Right atrium auricular region (tissue), 2 donors: ENCODE measurements around the gene RUVBL1. TPM values are rescaled to one million over a fixed set of nuclear protein-coding genes. Genes with fewer than 3 reads are reported as not detected.

Source experiments
- DNase-seq: peaks from one replicate; pipeline ENCODE4 v3.0.0-alpha.2; 2019; ENCODE audit warnings: low spot score
- H3K27ac ChIP-seq, 2 donors: fragments of 200-600 bp; sonication (generic); 1 replicate in 1 of 2; 2 replicates in 1 of 2; pipeline ENCODE4 v1.5.1; 2016 to 2019
- H3K27me3 ChIP-seq, 2 donors: fragments of 200-600 bp; sonication (generic); one replicate each; pipeline versions ENCODE4 v1.5.1 to v1.6.0; 2017 to 2019
- H3K36me3 ChIP-seq: fragments of 200-600 bp; sonication (generic); one replicate; pipeline ENCODE4 v1.5.1; 2016
- H3K4me1 ChIP-seq, 2 donors: fragments of 200-600 bp; sonication (generic); one replicate each; pipeline versions ENCODE4 v1.5.1 to v1.6.0; 2017 to 2019
- H3K4me3 ChIP-seq, 2 donors: fragments of 200-600 bp; sonication (generic); 1 replicate in 1 of 2; 2 replicates in 1 of 2; pipeline ENCODE4 v1.5.1; 2017 to 2019; ENCODE audit warnings: mild to moderate bottlenecking in 1 of 2, moderate library complexity in 1 of 2
- H3K9me3 ChIP-seq, 2 donors: fragments of 200-600 bp; sonication (generic); one replicate each; pipeline ENCODE4 v1.5.1; 2019
- total RNA-seq, 2 donors: library from RNA; depleted of rRNA; stranded (reverse); fragments of >200 nt; gene quantifications; one replicate each; pipeline ENCODE4 v1.1.0, GENCODE V29; 2016
- TF ChIP-seq, protein P1 (sequence below), 2 donors: fragments of 200-600 bp; sonication (generic); IDR thresholded peaks; one replicate each; pipeline ENCODE4 v1.5.1; 2019; ENCODE audit warnings: antibody characterized with exemption in 2 of 2

RUVBL1 gene
- total RNA-seq, 2 donors from 2014 or later = 20.9 to 31.0 TPM

DNA sequence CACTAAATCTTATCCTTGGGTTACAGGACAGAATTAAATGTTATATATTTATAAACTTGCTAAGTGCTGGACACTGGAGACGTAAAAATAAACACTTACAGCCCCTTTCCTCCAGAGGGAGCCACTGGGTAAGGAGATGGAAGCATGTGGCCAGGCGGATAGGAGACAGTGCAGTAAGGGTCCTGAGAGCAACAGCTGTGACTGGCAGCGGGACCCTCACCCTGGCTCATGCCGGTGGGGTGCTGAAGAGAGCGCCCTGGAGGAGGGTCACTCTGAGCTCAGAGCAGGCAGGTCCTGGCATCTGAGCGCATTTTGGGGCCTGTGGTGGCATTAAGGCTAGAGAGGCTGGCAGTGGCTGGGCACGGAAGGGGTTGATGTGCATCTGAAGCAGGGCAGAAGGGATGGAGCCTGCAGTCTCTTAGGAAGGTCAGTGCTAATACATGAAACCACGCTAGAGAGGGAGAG, 55.4 kb downstream of the RUVBL1 start:
- Histone ChIP-seq H3K27ac (no peak overlapping the region), H3K9me3 (no peaks in the 10 kb centered on the region), H3K27me3 (no peaks in the 10 kb centered on the region), H3K4me1 (no peaks in the 10 kb centered on the region), H3K4me3 (no peak overlapping the region), H3K36me3 (peaks cover 100% of the 10 kb centered on the region)
- TF ChIP-seq, protein P1, sequence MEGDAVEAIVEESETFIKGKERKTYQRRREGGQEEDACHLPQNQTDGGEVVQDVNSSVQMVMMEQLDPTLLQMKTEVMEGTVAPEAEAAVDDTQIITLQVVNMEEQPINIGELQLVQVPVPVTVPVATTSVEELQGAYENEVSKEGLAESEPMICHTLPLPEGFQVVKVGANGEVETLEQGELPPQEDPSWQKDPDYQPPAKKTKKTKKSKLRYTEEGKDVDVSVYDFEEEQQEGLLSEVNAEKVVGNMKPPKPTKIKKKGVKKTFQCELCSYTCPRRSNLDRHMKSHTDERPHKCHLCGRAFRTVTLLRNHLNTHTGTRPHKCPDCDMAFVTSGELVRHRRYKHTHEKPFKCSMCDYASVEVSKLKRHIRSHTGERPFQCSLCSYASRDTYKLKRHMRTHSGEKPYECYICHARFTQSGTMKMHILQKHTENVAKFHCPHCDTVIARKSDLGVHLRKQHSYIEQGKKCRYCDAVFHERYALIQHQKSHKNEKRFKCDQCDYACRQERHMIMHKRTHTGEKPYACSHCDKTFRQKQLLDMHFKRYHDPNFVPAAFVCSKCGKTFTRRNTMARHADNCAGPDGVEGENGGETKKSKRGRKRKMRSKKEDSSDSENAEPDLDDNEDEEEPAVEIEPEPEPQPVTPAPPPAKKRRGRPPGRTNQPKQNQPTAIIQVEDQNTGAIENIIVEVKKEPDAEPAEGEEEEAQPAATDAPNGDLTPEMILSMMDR (IDR thresholded peaks at IDR 0.05) = peak; percentile 24 to 61
- DNase-seq = no peak

DNA sequence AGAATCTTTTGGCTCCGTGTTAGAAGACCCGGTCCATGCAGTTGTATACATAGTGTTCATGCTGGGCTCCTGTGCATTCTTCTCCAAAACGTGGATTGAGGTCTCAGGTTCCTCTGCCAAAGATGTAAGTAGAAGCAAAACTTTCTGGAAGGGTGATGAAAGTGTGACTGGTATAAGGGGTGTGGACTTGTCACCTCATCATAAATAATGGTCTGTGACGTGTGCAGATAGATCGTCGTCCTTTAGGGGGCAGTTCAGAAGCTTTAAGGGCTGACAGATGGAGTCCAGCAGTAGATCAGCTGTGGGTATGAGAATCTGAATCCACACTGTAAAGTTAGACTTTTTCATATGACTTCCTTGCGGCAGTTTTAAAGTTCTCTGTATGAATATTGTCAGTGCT, 56.1 kb downstream of the RUVBL1 start:
- Histone ChIP-seq H3K4me1 (no peaks in the 10 kb centered on the region), H3K4me3 (no peak overlapping the region), H3K9me3 (no peaks in the 10 kb centered on the region), H3K27me3 (no peaks in the 10 kb centered on the region), H3K36me3 (peaks cover 100% of the 10 kb centered on the region), H3K27ac (no peak overlapping the region)
- TF ChIP-seq, protein P1 (IDR thresholded peaks at IDR 0.05) = no peak
- no peak for DNase-seq

DNA sequence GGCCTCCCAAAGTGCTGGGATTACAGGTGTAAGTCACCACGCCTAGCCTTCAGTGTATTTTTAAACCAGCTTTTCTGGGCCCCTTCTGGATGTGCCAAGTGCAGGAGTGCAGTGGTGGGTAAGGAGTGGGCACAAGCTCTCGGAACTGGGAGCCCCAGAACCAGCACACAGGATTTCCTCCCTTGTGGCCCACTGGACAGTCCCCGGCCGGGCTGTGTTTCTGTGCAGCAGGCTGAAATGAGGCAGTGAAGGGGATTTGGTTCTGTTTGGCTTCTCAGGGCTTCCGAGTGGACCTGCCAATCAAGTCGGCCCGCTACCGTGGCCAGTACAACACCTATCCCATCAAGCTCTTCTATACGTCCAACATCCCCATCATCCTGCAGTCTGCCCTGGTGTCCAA, 56.9 kb downstream of the RUVBL1 start:
- Histone ChIP-seq H3K36me3 (peaks cover 100% of the 10 kb centered on the region), H3K27ac (no peak overlapping the region), H3K4me1 (no peaks in the 10 kb centered on the region), H3K27me3 (no peaks in the 10 kb centered on the region), H3K4me3 (no peak overlapping the region), H3K9me3 (no peaks in the 10 kb centered on the region)
- TF ChIP-seq, protein P1 (IDR thresholded peaks at IDR 0.05) = no peak
- no peak for DNase-seq

DNA sequence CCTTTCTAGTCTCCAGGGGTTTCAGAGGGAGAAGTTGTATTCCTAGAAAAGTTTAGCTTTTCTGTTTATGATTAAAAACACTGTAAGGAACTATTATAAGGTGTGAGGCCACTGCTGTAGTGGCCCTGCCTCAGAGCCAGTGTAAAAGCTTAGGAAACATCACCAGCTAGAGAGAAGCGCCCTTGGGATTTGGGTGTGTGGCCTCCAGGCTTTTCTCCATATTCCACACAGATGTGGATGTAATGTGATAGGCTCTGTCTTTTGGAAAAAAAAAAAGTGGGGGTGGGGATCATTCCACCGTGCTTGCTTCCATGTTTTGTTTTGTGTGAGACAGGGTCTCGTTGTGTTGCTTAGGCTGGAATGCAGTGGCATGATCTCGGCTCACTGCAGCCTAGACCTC, 57.5 kb downstream of the RUVBL1 start:
- Histone ChIP-seq H3K4me3 (no peak overlapping the region), H3K4me1 (no peaks in the 10 kb centered on the region), H3K27ac (no peak overlapping the region), H3K36me3 (peaks cover 100% of the 10 kb centered on the region), H3K27me3 (no peaks in the 10 kb centered on the region), H3K9me3 (no peaks in the 10 kb centered on the region)
- DNase-seq = no peak
- TF ChIP-seq, protein P1 (IDR thresholded peaks at IDR 0.05) = no peak

DNA sequence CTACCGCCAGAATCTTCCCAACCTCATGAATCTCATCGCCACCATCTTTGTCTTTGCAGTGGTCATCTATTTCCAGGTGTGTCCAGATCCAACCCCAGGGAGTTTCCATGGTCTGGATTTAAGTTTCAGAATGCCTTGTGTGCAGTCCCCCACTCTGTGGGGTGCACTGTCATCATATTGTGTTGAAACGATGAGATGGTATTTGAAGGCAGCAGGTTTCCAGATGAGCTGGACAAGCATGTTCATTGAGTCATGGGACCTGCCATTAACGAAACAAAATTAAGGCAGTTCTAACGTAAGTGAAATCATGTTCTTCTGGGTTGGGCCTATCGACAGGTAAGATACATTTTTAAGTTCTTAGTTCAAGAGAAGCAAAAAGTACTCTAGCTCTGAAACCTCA, 58.6 kb downstream of the RUVBL1 start:
- Histone ChIP-seq H3K27me3 (no peaks in the 10 kb centered on the region), H3K9me3 (no peaks in the 10 kb centered on the region), H3K27ac (no peak overlapping the region), H3K36me3 (peaks cover 100% of the 10 kb centered on the region), H3K4me3 (no peak overlapping the region), H3K4me1 (no peaks in the 10 kb centered on the region)
- TF ChIP-seq, protein P1 (IDR thresholded peaks at IDR 0.05) = no peak
- no peak for DNase-seq

DNA sequence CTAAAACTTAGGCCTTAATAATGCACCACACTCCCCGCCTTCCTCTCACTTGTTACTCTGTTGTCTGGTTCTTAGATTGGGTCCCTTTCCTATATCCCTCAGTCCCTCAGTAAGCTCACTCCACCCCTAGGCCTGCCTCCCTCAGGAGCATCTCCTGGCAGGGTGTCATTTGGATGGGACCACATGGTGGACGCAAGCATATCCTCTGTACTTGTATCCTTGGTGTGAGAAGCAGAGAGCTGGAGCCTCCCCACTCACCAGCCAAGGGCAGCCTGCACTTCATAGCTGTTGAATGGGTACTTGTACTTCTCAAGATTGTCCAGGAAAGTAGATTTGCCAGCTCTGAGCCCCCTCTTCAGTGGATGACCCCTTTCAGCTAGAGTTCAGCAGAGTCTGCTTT, 59.7 kb downstream of the RUVBL1 start:
- H3K4me1 ChIP-seq = no peaks in the 10 kb centered on the region
- no peaks in the 10 kb centered on the region for H3K9me3 ChIP-seq
- H3K27ac ChIP-seq = no peak overlapping the region
- no peak overlapping the region for H3K4me3 ChIP-seq
- no peak for DNase-seq
- TF ChIP-seq, protein P1 (IDR thresholded peaks at IDR 0.05) = no peak
- H3K36me3 ChIP-seq = peaks cover 100% of the 10 kb centered on the region
- H3K27me3 ChIP-seq = no peaks in the 10 kb centered on the region
